ENCODE data around the gene SLC18A2.
A peak's percentile ranks its signal among the peaks of the same experiment; 100 is the strongest.

SLC18A2 gene

DNA sequence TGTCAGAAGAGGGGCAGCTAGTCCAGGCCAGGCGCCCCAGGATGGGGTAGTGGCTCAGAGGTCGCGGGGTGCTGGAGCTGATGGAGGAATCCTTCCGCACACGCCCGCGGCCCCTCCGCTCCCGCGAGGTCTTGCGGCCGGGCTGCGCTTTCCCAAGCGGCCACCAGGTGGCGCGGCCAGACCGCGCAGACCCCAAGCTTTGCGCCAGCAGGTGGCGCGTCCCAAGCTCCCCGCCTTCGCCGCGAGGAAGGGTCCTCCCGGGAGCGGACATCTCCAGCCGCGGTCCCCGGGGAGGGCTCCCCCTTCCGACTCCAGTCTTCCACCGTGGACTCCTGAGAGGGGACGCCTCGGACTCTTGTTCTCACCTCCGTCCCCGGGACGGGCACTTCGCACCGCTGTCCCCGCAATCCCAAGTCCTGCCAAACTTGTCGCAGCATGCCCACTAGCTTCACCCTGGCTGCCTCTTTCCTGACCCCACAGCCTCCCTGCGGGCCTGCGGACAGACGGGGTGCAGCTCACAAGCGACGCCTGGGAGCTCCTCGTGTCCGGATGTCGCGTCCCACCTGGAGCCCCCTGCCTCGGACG, 24.2 kb upstream of the SLC18A2 start:
- H3K9me3 ChIP-seq (ENCODE audit: control insufficient read depth, low read length), result no peaks in the 10 kb centered on the region
- H3K27me3 ChIP-seq (ENCODE audit: control insufficient read depth, insufficient read depth, low read length), result no peaks in the 10 kb centered on the region
- peak overlapping the region; percentile 57 for H3K4me2 ChIP-seq (ENCODE audit: low read length)
- H3K4me3 ChIP-seq (ENCODE audit: low read depth, low read length), result peak overlapping the region; percentile 22
- TF ChIP-seq, protein P1, sequence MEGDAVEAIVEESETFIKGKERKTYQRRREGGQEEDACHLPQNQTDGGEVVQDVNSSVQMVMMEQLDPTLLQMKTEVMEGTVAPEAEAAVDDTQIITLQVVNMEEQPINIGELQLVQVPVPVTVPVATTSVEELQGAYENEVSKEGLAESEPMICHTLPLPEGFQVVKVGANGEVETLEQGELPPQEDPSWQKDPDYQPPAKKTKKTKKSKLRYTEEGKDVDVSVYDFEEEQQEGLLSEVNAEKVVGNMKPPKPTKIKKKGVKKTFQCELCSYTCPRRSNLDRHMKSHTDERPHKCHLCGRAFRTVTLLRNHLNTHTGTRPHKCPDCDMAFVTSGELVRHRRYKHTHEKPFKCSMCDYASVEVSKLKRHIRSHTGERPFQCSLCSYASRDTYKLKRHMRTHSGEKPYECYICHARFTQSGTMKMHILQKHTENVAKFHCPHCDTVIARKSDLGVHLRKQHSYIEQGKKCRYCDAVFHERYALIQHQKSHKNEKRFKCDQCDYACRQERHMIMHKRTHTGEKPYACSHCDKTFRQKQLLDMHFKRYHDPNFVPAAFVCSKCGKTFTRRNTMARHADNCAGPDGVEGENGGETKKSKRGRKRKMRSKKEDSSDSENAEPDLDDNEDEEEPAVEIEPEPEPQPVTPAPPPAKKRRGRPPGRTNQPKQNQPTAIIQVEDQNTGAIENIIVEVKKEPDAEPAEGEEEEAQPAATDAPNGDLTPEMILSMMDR (IDR thresholded peaks at IDR 0.05), result peak; percentile 100
- no peaks in the 10 kb centered on the region for H3K36me3 ChIP-seq (ENCODE audit: control insufficient read depth, insufficient read depth, low read length)
- no peaks in the 10 kb centered on the region for H3K4me1 ChIP-seq
- no peak overlapping the region for H3K27ac ChIP-seq
- no peaks in the 10 kb centered on the region for H3K79me2 ChIP-seq
- H2AFZ ChIP-seq, result peak overlapping the region; percentile 70
- H3K9ac ChIP-seq, result no peak overlapping the region

GRCh38 chr10:117217196-117217761, 23.6 kb upstream of the SLC18A2 start:
- Histone ChIP-seq H3K27me3 (ENCODE audit: control insufficient read depth, insufficient read depth, low read length) (no peaks in the 10 kb centered on the region), H3K4me2 (ENCODE audit: low read length) (peak overlapping the region; percentile 57), H3K27ac (no peak overlapping the region), H3K36me3 (ENCODE audit: control insufficient read depth, insufficient read depth, low read length) (no peaks in the 10 kb centered on the region), H3K79me2 (no peaks in the 10 kb centered on the region), H3K9me3 (ENCODE audit: control insufficient read depth, low read length) (no peaks in the 10 kb centered on the region), H3K4me1 (no peaks in the 10 kb centered on the region), H2AFZ (peak overlapping the region; percentile 70), H3K4me3 (ENCODE audit: low read depth, low read length) (peak overlapping the region; percentile 22), H3K9ac (no peak overlapping the region)
- TF ChIP-seq, protein P1 (IDR thresholded peaks at IDR 0.05), result no peak

GRCh38 chr10:117218654-117219053, 22.3 kb upstream of the SLC18A2 start:
- TF ChIP-seq, protein P1 (IDR thresholded peaks at IDR 0.05), result no peak
- Histone ChIP-seq H3K27ac (no peak overlapping the region), H3K4me2 (ENCODE audit: low read length) (no peak overlapping the region), H3K4me3 (ENCODE audit: low read depth, low read length) (no peak overlapping the region), H3K27me3 (ENCODE audit: control insufficient read depth, insufficient read depth, low read length) (no peaks in the 10 kb centered on the region), H3K4me1 (no peaks in the 10 kb centered on the region), H3K79me2 (no peaks in the 10 kb centered on the region), H3K9ac (no peak overlapping the region), H3K36me3 (ENCODE audit: control insufficient read depth, insufficient read depth, low read length) (no peaks in the 10 kb centered on the region), H3K9me3 (ENCODE audit: control insufficient read depth, low read length) (no peaks in the 10 kb centered on the region), H2AFZ (no peak overlapping the region)

GRCh38 chr10:117221156-117221711, 19.7 kb upstream of the SLC18A2 start:
- Histone ChIP-seq H3K4me3 (ENCODE audit: low read depth, low read length) (no peak overlapping the region), H3K9ac (no peak overlapping the region), H3K36me3 (ENCODE audit: control insufficient read depth, insufficient read depth, low read length) (no peaks in the 10 kb centered on the region), H3K79me2 (no peaks in the 10 kb centered on the region), H3K4me2 (ENCODE audit: low read length) (no peak overlapping the region), H3K9me3 (ENCODE audit: control insufficient read depth, low read length) (no peaks in the 10 kb centered on the region), H2AFZ (no peak overlapping the region), H3K27me3 (ENCODE audit: control insufficient read depth, insufficient read depth, low read length) (no peaks in the 10 kb centered on the region), H3K4me1 (no peaks in the 10 kb centered on the region), H3K27ac (no peak overlapping the region)
- TF ChIP-seq, protein P1 (IDR thresholded peaks at IDR 0.05), result no peak

DNA sequence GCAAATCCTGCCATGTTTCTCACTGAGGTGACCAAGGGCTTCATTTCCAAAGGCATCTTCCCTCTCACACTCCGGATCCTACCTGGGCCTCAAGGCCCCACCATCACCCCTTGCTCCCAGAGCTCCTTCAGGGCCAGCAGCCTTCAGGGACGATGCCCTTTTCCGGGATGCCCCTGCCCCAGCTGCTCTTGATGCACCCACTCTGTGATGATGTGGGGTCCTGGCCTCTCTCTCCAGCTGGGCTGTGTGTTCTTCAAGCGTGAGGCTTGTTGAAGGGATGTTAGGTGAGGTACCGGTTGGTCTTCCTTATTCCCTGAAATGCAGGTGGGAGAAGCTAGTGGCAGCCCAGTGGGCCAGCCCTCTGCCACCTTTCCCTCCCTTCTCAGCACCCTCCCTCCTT, 18.4 kb upstream of the SLC18A2 start:
- TF ChIP-seq, protein P1 (IDR thresholded peaks at IDR 0.05), result no peak
- H3K4me3 ChIP-seq (ENCODE audit: low read depth, low read length), result no peak overlapping the region
- H2AFZ ChIP-seq, result no peak overlapping the region
- no peaks in the 10 kb centered on the region for H3K4me1 ChIP-seq
- H3K36me3 ChIP-seq (ENCODE audit: control insufficient read depth, insufficient read depth, low read length), result no peaks in the 10 kb centered on the region
- no peak overlapping the region for H3K4me2 ChIP-seq (ENCODE audit: low read length)
- no peak overlapping the region for H3K27ac ChIP-seq
- no peaks in the 10 kb centered on the region for H3K79me2 ChIP-seq
- H3K9me3 ChIP-seq (ENCODE audit: control insufficient read depth, low read length), result no peaks in the 10 kb centered on the region
- no peaks in the 10 kb centered on the region for H3K27me3 ChIP-seq (ENCODE audit: control insufficient read depth, insufficient read depth, low read length)
- no peak overlapping the region for H3K9ac ChIP-seq

All from parathyroid adenoma (tissue), 2 donors.